Stimulated activated CD4-positive, alpha-beta T cell treated with anti-CD3 and anti-CD28 coated beads, Interleukin-12 subunit alpha, Interleukin-12 subunit beta, amount 100 ng/mL, for 48 hours (primary cell): ENCODE results near the gene DCDC2C.

Source experiments
- DNase-seq, 3 donors: peaks; one replicate each; pipeline ENCODE4 v3.0.0-alpha.2; 2020; ENCODE audit warnings: low read depth in 2 of 3, low spot score in 1 of 3

The DCDC2C gene

GRCh38 chr2:3672861-3673678 is 30.3 kb upstream of the DCDC2C start:
- no peak for DNase-seq

DNA sequence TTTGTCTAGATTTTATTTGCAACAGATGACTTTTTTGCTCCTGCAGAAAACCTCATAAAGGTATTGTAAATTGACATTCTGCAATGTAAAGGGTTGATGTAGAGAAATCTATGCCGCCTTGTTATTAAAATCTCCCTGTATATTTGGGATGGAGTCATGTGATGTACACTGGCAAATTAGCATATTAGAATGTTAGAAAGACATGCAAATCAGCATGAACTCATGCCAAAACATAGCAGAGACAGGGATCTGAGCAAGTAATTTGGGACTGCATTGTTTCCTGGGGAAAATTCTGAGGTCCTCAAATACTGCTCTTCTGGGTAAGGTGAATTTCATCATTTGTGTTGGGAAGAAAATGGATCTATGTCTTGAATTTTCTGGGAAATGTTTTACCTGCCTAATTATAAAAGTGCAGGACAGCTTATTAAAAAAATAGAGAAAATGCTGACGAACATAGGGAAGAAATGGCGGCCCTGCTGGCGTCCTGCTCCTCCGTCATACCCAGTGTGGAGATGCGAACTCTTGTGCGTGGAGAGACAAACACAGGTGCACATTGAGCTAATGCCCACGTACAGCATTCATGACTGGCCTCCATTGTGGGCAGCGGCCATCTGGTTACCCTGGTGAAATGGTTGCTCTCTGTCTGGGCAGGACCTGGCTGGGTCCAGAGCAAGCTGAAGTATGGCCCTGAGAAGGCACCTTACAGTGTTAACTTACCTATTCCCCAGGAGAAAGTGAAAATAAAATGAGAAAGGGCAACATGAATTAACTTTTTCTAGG is 29.1 kb upstream of the DCDC2C start:
- DNase-seq: no peak

- no peak for DNase-seq
These were observed 27.7 kb upstream of the DCDC2C start for GRCh38 chr2:3675687-3676086.

GRCh38 chr2:3677436-3677835 is 25.9 kb upstream of the DCDC2C start:
- no peak for DNase-seq

- no peak for DNase-seq
These were observed 25.2 kb upstream of the DCDC2C start for GRCh38 chr2:3678212-3678611.

- DNase-seq: no peak
These were observed 24.2 kb upstream of the DCDC2C start for GRCh38 chr2:3679180-3679579.

- no peak for DNase-seq
These were observed 23.6 kb upstream of the DCDC2C start for GRCh38 chr2:3679616-3680393.

GRCh38 chr2:3680548-3681345 is 22.6 kb upstream of the DCDC2C start:
- no peak for DNase-seq

DNA sequence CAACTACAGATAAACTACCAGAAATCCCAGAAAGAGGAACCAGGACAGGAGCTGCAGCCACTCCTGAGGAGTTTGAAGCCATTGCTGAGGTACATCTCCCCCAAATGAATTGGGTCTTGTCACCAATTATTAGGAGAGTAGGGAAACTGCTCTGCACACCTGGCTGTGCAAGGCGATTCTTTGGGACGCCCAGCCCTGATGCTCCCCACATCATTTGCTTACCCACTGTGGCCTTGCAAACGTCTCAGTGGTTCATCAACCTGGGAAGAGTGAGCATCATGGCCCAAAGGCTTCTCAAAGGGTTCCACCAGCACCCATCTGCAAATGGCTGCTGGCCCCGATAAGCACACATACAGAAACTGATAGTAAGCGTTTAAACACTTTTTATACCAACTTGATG is 21.8 kb upstream of the DCDC2C start:
- no peak for DNase-seq

DNA sequence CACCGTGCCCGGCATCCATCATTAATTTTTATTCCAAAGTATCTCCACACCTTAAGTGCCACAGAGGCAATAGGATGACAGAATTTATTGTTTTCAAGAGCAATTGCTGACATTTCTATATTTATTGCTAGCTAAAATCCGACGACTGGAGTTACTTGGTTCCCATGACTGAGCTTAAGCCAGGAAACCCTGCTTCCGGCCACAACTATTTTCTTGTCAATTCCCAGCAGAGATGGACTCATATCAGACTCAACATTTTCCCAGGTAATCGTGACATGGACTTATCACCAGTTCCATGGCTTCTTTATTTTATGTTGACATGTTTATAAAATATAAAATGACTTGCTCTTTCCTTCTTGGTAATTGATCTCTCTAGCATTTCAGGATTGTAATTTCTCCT is 20.6 kb upstream of the DCDC2C start:
- no peak for DNase-seq

DNA sequence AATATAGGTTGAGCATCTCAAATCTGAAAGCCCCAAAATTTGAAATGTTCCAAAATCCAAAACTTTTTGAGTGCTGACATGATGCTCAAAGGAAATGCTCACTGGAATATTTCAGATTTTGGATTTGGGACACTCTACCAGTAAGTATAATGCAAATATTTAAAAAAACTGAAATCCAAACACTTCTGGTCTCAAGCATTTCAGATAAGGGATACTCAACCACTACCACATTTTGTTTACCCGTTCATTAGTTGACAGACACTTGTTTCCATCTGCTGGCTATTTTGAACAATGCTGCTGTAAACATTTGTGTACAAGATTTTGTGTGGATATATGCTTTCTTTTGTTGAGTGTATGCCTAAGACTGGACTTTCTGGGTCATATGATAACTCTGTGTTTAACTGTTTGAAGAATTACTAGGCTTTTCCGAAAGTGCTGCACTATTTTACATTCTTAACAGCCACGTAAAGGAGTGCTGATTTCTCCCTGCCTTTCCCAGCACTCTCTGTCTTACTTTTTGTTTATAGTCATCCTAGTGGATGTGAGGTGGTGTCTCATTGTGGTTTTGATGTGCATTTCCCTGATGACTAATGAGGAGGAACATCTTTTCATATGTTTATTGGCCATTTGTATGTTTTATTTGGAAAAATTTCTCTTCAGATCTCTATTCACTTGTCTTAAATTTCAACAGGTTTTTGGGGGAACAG is 19.5 kb upstream of the DCDC2C start:
- DNase-seq: no peak

GRCh38 chr2:3689998-3690748 is 13.2 kb upstream of the DCDC2C start:
- DNase-seq: no peak

DNA sequence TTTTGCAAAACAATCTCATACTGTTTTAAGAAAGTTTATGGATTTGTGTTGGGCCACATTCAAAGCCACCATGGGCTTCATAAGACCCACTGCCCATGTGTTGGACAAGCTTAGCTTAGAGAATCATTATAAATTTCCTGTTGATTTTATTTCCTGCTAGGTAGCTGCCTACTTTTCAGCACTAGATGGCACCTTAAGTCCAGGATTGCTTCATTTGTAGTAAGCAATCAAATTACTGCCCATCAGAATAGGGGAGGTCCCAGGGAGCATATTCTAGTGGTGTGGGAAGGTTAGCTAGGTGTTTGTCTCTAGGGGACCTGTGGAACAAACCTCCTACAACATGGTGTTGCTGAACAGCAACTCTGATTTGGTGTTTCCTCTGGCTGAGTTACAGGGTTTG is 11.0 kb upstream of the DCDC2C start:
- DNase-seq: no peak

DNA sequence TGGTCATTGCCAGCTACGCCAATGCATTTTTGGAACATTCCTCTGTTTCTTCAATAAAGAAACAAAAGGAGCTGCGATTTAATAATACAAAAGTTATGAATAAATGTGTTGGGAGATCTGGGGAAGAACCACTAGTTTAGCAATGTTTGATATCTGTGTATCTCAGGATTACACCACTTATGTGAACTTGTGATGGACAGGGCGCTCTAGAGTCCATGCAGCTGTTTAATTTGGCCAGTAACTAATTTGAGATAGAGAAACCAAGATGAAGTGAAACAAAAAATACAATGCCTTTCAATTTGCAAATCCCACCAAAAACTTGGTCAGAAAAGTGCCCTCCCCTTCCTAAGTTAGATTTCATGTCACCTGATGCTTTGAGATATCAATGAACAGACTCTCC is 6.8 kb upstream of the DCDC2C start:
- no peak for DNase-seq

DNA sequence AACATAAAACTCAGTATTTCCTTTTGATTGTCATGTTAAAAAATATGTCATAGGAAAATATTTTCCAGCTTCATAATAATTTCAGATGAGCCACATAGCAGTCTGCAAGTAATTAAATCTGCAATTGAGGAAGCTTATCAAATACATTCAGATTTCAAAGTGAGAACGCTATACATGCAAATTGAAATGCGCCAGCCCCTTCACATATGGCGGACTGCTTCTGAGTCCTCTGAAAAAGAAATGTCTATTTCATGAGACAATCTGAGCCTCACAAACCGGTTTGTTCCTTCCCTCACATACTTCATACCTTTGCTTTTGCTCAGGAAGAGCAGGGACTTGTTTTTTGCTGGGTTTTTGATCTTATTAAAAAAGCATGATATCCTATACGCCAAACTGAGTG is 2.3 kb upstream of the DCDC2C start:
- no peak for DNase-seq

GRCh38 chr2:3703757-3704355 is 481 bp downstream of the DCDC2C start:
- DNase-seq: no peak

- no peak for DNase-seq
These were observed 1.3 kb downstream of the DCDC2C start for GRCh38 chr2:3704692-3705091.

GRCh38 chr2:3705782-3706181 is 2.4 kb downstream of the DCDC2C start:
- no peak for DNase-seq

GRCh38 chr2:3706892-3707291 is 3.5 kb downstream of the DCDC2C start:
- DNase-seq: no peak
